ENCODE data around the gene ANO5.

DNA sequence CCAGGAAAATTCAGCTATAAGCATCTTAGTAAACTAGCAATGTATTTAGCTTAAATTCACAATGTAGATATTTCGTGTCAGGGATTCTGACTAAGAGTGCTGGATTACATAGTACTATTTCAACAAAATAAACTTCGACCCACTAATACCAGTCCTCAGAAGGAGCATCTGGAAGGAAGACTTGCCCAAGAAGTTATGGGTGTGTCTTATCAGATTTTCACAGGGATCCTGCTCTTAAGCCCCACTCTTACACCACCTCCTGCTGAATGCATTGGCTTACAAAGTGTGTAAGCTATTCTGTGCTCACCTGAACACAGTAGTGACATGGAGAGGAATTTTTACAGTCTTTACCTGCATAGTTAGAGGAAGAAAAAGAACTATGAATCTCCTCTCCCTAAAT lies 35.4 kb upstream of the ANO5 start:
- TF ChIP-seq CTCF (conservative IDR thresholded peaks at IDR 0.05; ENCODE audit: low read depth, low read length) (no peak), EZH2 (IDR thresholded peaks at IDR 0.05; ENCODE audit: borderline replicate concordance, low read depth, low read length, poor library complexity, severe bottlenecking) (no peak)

Data from A673 (cell line).